Stimulated activated CD8-positive, alpha-beta memory T cell treated with anti-CD3 and anti-CD28 coated beads, Interleukin-4, amount 100 ng/mL, for 4 hours (primary cell): Measurements from ENCODE around the gene FKBP15.
"Not testable (repeated sequence)": the region's sequence is repeated elsewhere in the genome, so short reads cannot be mapped to it uniquely, and the experiment has no call there.

Source experiments
- DNase-seq, 2 donors: peaks; one replicate each; pipeline ENCODE4 v3.0.0-alpha.2; 2020; ENCODE audit warnings: low read depth in 2 of 2, low spot score in 1 of 2

The FKBP15 gene, protein sequence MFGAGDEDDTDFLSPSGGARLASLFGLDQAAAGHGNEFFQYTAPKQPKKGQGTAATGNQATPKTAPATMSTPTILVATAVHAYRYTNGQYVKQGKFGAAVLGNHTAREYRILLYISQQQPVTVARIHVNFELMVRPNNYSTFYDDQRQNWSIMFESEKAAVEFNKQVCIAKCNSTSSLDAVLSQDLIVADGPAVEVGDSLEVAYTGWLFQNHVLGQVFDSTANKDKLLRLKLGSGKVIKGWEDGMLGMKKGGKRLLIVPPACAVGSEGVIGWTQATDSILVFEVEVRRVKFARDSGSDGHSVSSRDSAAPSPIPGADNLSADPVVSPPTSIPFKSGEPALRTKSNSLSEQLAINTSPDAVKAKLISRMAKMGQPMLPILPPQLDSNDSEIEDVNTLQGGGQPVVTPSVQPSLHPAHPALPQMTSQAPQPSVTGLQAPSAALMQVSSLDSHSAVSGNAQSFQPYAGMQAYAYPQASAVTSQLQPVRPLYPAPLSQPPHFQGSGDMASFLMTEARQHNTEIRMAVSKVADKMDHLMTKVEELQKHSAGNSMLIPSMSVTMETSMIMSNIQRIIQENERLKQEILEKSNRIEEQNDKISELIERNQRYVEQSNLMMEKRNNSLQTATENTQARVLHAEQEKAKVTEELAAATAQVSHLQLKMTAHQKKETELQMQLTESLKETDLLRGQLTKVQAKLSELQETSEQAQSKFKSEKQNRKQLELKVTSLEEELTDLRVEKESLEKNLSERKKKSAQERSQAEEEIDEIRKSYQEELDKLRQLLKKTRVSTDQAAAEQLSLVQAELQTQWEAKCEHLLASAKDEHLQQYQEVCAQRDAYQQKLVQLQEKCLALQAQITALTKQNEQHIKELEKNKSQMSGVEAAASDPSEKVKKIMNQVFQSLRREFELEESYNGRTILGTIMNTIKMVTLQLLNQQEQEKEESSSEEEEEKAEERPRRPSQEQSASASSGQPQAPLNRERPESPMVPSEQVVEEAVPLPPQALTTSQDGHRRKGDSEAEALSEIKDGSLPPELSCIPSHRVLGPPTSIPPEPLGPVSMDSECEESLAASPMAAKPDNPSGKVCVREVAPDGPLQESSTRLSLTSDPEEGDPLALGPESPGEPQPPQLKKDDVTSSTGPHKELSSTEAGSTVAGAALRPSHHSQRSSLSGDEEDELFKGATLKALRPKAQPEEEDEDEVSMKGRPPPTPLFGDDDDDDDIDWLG

GRCh38 chr9:113221003-113221799 is at the start of gene FKBP15, which contains the start of gene SLC31A1:
Gene FKBP15, minus strand, starts transcription at chr9:113221277. Its CDS starts 34 bp downstream, at chr9:113221243.
Gene SLC31A1, plus strand, starts transcription at chr9:113221544. Its CDS starts 34,605 bp downstream, at chr9:113256149.
- DNase-seq: peak; percentile 93

DNA sequence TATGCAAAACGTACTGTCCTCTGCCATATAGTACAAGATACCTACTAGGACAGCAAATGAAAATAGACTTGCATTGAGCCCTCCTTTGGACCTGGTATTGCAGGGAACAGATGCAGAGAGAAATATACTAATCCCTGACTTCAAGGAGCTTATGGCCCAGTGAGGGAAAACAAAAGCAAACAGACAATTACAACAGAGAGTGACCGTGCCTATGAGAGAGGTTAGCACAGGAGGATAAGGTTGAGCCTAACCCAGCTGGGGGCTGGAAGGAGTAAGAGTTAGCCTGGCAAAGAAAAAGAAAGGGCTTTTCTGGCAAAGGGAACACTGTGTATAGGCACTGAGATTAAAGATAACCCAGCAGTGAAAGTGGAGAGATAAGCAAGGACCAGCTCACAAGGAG is 48.8 kb upstream of the FKBP15 start:
- no peak for DNase-seq

DNA sequence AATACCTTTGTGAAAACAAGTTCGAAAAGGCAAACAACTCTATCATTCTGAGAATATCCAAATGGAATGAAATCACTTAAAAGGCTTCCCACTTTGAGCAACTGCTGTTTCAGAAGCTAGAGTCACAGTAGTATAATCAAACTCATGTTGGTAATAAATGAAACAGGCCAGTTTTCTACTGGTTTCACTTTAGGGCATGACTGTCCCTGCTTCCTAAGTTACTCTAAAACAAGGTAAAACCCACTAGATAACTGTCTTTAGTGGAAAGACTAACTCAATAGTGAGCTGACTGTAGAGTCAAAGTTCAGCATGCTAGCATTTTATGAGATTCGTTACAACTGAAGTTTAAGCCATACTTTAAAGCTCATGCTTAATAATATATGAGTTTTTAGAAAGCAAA is 48.3 kb upstream of the FKBP15 start:
- no peak for DNase-seq

GRCh38 chr9:113267911-113268566 is 47.0 kb upstream of the FKBP15 start:
- no peak for DNase-seq

DNA sequence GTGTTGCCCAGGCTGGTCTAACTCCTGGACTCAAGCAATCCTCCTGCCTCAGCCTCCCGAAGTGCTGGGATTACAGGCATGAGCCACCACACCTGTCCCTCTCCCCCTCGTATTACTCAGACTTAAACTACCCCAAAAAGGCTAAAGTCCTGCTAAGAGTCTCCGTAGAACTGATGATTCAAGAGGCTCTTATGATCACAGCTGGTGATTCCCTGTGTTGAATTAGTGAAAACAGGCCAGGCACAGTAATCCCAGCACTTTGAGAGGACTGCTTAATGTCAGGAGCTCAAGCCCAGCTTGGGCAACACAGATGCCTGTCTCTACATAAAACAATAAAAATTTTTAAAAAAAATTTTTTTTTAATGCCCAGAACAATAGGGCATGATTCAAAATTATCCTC is 45.1 kb upstream of the FKBP15 start:
- no peak for DNase-seq

- DNase-seq: no peak
Measured at GRCh38 chr9:113261917-113262671, 41.0 kb upstream of the FKBP15 start.

DNA sequence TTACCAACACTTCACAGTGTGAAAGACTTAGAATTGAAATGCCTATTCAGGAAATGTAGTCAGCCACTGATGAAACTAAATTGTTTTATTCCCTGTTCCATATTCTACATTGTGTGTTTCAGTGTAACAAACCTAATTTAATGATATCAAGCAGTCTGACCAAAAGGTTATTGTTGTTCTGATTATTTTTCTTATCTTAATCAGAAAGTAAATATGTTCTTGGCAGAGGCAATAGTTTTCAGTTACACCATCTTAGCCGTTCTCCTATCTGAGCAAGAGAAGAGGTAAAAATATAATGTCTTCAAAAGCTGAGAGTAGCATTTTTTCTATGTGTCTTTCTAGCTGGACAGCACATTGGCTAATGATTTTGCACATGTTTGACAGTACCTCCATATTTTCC is 37.2 kb upstream of the FKBP15 start:
- DNase-seq: no peak

GRCh38 chr9:113257863-113258262 is 36.8 kb upstream of the FKBP15 start:
- DNase-seq: no peak

DNA sequence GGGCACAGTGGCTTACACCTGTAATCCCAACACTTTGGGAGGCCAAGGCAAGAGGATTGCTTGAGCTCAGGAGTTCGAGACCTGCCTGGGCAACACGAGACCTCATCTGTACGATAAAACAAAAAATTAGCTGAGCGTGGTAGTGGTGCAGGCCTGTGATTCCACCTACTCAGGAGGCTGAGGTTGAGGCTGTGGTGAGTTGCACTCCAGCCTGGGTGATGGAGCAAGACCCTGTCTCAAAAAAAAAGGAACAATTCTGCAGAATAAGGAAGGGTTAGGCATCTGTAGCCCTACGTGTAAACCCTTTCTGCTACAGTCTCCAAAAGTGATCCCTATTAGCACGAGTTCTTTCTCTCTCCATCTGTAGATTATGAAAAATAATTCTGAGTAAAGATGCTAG is 34.4 kb upstream of the FKBP15 start:
- no peak for DNase-seq

- no peak for DNase-seq
Measured at GRCh38 chr9:113254991-113255390, 33.9 kb upstream of the FKBP15 start.

DNA sequence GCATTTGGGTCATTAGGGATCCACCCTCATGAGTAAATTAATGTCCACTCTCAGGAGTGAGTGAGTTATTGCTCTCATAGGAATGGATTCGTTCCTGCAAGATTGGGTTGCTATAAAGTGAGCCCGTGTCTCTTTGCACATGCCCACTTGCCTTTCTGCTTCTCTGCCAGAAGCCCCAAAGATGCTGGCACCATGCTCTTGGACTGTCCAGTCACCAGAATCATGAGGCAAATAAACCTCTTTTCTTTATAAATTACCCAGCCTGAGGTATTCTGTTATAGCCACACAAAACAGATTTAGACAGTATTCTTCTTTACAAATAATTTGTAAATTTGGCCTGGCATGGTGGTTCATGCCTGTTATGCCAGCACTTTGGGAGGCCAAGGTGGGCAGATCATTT is 29.7 kb upstream of the FKBP15 start:
- DNase-seq: no peak

GRCh38 chr9:113249661-113250060 is 28.6 kb upstream of the FKBP15 start:
- DNase-seq: not testable (repeated sequence)

- no peak for DNase-seq
Measured at GRCh38 chr9:113247640-113248039, 26.6 kb upstream of the FKBP15 start.

GRCh38 chr9:113246928-113247327 is 25.9 kb upstream of the FKBP15 start:
- DNase-seq: no peak

DNA sequence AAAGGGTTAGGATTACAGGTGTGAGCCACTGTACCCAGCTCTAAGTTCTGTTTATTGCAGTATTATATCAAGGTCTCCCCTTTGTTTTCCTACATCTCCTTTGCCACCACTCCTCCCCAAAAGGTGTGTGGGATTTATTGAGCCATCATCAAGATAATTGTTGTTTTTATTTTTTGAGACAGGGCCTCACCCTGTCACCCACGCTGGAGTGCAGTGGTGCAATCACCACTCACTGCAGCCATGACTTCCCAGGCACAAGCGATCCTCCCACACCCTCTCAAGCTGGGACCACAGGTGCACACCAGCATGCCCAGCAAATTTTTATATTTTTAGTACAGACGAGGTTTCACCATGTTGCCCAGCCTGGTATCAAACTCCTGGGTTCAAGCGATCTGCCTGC is 24.8 kb upstream of the FKBP15 start:
- no peak for DNase-seq

DNA sequence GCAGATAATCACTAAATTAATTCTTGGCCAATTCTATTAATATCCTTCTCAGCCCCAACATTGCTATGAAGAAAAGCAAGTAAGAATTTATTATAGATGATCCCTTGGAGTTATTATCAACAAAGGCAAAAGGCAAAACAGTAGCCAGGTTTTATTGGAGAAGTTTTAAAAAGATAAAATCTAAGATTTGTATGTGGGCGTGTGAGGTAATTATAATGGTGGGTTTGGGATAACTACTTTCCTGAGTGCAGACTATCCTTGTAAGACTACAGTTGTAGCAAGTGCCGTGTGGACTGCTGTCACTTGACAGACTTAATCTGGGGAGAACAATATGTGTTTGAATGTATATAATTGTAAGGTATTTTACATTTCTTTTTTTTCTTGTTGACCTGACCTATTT is 23.5 kb upstream of the FKBP15 start:
- no peak for DNase-seq

DNA sequence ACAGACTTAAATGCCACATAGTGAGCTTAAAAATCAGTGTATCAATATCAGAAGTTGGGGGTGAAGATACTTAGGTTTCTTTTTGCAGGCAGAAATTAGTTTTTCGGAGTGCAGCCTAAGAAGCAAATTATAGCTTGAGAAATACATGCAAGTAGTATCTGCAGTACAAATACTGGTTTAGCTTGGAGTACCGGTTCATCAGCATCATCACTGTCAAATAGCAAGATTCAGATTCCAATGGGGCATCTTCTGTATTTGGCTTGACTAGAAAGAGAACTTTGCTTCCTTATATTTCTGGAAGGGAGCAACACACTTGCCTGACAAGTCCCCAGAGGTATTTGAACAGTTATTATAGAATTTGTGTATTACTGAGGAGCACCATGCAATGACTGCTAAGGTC is 20.1 kb upstream of the FKBP15 start:
- DNase-seq: no peak

DNA sequence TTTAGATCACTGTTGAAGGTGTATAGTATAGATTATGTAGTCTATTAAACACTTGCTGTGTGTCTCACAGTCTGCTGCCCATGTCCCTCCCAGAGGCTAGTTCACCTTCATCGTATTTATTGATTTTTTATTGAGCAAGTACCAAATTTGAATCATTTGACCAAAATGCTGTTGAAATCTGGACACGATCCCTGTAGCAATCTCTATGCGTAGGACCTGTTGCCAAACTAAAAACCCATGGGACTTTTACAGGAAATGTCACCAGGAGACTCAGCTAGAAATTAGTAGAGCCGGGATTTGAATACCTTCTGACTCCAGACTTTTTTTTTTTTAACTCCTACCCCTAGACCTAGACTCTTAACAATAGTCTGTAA is 17.8 kb upstream of the FKBP15 start:
- DNase-seq: no peak

DNA sequence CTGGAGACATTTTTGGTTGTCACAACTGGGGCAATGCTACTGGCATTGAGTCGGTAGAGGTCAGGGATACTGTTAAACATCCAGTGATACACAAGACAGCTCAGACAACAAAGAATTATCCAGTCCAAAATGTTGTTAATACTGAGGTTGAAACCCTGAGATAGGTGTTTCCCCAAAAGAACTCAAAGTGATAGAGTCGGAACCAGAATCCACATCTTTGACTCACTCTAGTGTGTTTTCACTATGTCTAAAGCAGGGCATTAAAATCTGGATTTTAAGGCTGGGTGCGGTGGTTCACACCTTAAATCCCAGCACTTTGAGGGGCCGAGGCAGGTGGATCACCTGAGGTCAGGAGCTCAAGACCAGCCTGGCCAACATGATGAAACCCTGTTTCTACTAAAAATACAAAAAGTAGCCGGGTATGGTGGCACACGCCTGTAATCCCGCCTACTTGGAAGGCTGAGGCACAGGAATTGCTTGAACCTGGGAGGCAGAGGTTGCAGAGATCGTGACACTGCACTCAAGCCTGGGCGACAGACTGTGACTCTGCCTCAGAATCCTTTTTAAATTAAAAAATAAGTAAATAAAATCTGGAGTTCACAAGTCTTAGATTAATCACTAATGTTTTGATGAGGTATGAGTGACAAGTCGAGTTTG is 17.3 kb upstream of the FKBP15 start:
- no peak for DNase-seq
